ENCODE data around the gene TMPRSS4.
"Not testable (repeated sequence)": the region's sequence is repeated elsewhere in the genome, so short reads cannot be mapped to it uniquely, and the experiment has no call there.

TMPRSS4 gene

DNA sequence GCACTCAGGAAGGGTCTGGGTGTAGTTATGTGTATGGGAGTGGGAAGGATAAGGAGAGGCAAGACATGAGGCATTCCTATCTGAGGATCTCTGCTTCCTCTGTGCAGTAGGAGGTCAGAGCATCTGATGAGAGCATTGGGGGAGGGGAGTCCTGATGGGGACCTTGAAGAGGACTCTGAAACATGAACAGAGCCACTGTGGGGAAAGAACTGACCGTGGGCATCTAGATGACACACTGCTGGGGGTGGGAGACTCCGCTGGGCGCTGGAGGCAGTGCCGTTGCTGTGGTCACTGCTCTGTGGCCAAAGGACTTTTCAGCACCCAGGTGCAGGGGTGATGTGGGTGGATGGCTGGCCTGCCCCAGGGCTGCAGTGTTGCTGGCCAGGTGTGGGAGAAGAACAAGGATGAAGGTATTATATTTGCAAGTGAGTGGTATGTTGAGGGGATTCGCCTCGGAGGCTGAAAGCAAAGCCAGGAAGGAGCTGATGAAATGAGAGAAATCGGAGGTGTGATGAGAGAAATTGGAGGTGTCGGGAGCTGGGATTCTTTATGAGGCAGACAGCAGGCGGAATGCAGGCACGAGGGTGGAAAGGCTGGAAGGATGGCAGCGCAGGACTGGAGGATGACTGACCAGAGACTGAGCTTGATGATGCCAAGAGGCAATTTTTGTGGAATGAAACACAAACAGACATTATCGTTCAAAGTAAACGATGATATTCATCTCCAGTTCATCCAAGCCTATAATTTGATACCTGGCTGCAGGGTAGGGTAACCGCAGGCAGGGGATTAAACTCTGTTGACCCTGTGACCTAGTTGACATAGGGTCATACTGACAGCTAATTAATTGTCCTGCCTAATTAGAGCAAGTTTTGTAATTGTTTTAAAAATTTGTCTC is 19.4 kb upstream of the TMPRSS4 start:
- DNase-seq, result no peak

DNA sequence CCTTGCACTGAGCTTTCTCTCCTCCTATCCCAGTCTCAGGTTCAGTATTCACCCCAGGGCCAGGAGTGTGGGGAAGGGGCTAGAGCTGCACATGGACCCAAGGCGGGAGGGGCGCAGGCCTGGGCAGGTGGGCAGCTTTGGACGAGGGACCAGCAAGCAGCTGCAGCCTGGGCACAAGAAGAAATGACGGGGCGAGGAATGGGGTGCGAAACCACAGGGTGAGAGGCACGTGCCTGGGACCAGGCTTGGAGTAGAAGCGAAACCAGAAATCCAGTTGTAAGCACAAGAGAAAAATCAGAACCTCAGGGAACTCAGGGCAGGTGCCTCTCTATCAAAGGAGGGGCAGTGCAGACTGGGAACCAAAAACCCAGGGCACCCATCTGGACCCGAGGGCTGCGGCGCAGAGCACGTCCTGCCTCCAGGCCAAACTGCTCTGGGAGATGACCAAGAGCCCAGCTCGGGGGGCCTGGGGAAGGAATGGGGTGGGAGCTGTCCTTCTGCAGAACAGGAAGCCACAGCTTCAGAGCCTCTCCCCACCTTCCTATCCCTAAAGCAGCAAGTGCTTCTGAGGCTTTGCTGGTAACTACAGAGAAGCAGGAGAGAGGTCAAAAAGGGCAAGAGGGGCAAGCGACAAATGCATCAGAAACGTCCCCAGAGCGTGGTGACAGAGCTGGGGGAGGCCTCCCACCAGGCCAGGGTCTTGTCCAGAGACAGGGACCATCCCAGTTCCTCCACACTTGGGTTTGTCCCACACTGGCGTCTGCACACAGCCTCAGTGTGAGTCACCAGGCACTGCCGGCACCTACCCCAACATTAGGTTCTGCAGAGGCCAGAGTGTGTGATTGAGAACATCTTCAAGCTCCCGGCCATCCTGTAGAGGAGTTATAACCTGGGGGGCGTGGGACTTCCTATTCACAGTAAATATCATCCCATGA is 18.3 kb upstream of the TMPRSS4 start:
- no peak for DNase-seq

DNA sequence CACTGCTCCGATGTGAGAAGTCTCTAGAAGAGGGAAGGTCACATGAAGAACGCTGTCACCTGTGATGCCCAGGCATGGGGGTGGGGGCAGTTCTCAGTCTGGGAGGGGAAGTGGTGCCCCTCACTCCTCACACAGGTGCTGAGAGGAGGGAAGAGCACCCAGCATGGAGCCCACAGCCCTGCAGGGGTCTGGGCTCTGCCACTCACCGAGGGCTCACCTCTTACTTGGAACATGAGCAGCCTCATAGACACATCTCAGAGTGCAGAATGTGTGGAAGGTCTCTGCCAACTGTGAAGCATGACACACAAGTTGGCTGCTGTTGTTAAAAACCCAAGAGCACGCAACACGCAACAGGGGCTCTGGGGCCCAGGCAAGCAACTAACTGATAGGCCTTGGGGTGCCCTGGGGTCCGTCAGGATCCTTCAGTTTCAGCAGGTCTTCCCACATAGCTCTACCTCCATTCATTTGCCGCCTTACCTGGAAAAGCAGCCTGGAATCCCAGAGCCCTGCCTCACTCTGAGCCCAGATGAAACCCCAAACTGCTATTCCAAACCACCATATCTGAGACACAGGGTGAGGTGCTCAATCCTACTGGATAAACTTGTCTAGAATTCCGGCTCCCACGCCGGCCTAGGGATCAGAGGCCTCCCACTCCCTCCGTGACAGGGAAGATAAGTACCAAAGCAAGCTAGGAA is 17.5 kb upstream of the TMPRSS4 start:
- no peak for DNase-seq

DNA sequence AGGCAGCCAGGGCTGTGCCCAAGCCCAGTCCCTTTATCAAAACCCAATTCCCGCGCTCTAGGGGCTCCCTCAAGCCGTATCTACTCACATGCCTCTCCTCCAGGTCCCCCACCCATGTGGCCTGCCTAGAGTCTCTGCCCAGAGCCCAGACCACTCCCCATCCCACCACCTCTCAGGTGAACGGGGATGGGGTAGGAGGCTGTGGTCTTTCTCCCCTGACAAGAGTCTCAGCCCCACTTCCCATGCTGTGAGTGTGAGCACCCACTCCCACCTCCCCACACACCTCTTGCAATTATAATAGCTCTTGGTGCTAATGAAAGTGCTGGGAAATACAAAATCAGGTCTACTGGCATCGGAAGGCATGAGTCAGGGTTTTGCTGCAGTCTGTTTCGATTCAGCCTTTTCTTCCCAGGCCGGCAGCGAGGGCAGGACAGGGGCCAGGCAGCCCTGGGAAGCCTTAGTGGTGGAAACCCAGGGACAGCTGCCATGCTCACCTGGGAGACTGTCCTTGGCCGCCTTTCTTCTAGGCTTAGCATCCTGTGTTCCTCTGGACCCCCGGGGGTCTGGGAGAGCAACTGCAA is 16.7 kb upstream of the TMPRSS4 start:
- DNase-seq, result no peak

DNA sequence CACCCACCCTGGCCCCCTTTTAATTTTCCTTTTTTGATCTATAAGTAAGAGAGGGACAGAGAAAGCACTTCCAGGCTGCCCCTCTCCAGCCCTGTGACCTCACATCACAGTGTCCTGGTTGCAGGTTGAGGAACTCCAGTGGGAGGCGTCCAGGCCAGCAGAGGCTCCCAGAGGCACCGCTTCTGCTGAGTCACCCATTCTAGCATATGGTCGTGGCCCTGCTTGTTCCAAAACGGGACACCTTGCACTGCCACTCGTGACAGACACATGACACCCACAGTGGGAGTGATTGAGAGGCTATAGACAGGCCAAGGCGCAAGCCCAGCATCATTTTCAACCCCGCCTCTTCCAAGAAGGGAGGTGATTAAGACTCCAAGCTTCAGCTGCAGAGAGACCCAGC is 16.0 kb upstream of the TMPRSS4 start:
- DNase-seq, result no peak

DNA sequence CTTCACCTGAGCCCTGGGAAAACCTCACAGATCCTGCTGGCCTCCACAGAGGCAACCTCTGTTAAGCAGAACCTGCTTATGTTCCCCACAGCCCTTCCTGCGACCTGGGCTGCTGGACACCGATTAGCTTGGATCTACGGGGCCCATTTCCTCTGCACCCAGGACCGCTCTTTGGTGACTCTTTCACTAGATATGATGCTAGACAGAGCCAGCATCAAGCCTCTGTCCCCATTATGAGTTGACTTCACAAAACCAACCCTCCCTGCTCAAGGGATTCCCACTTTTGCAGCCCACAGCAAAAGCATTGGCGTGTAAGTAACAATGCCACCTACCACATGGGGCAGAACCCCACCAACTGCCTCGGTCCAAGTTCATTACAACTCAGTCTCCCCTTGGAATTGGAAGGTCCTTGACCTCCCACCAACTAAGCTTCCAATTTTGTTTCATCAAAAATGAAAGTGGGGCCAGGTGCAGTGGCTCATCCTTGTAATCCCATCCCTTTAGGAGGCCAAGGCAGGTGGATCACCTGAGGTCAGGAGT is 15.2 kb upstream of the TMPRSS4 start:
- no peak for DNase-seq

DNA sequence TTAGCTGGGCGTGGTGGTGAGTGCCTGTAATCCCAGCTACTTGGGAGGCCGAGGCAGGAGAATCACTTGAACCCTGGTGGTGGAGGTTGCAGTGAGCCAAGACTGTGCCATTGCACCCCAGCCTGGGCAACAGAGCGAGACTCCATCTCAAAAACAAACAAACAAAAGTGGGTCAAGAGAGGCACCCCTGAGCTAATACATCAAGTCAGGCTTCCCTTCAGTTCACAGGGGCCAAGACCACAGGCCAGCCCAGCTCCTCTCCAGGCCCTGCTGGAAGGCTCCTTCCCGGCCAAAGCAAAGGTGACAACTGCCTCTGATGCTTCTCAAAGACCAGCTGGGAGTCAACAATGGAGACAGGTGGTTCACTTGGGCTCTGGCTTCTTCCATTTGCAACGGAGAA is 14.7 kb upstream of the TMPRSS4 start:
- not testable (repeated sequence) for DNase-seq

DNA sequence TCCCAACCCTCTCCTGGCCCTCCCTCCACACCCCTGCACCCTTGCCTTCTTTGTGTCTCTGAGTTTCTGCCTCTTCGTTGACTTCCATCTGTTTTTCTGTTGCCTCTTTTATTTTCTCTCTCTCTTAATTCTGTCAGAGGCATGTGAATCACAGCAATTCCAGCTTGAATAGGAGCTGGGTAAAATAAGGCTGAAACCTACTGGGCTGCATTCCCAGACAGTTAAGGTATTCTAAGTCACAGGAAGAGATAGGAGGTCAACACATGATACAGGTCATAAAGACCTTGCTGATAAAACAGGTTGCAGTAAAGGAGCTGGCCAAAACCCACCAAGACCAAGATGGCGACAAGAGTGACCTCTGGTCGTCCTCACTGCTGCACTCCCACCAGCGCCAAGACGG is 14.2 kb upstream of the TMPRSS4 start:
- DNase-seq, result not testable (repeated sequence)

DNA sequence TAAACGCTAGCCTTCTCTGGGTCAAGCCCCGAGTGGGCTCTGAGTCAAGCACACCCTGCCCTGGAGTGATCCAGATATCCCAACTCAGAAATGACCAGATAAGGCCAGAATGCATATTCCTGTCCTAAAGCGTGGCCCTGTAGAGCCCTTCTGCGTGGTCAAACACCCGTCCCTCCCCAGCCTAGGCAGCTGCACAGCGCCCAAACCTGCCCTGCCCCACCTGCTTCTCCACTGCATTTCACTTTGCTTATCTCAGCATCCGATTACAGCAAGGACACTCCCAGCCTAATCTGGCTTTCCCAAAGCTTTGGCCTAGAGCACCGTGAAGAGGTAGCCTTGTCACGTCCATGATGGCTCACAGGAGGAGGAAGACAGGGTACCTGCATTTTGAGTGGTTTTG is 11.9 kb upstream of the TMPRSS4 start:
- no peak for DNase-seq

DNA sequence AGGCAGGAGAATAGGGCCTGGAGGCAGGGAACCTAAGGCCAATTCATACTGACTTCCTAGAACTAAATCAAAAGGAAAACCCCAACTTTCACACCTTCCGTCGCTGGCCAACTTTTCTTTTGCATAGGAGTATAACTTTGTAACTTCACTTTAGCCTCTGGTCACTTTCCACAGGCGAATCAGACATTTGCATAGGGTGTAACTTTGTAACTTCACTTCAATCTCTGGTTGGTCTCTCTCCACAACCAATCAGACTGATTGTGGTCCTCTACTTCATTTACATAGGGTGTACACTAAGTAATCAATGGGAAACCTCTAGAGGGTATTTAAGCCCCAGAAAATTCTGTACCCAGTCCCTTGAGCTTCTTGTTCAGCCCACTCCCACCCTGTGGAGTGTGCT is 11.5 kb upstream of the TMPRSS4 start:
- DNase-seq, result no peak

DNA sequence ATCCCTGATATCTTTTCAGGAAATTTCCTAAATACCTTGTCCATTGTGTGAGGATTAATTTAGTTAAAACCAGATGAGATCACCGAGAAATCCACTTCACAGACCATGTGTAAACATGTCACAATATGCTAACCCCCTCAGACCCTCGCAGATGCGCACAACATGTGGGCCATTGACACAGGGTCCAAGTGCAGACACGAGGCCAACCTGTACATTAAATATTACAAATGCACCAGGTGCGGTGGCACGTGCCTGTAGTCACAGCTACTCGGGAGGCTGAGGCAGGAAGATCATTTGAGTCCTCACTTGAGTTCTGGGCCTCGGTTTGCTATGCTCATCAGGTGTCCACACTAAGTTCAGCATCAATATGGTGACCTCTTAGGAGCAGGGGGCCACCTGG is 9.9 kb upstream of the TMPRSS4 start:
- no peak for DNase-seq

DNA sequence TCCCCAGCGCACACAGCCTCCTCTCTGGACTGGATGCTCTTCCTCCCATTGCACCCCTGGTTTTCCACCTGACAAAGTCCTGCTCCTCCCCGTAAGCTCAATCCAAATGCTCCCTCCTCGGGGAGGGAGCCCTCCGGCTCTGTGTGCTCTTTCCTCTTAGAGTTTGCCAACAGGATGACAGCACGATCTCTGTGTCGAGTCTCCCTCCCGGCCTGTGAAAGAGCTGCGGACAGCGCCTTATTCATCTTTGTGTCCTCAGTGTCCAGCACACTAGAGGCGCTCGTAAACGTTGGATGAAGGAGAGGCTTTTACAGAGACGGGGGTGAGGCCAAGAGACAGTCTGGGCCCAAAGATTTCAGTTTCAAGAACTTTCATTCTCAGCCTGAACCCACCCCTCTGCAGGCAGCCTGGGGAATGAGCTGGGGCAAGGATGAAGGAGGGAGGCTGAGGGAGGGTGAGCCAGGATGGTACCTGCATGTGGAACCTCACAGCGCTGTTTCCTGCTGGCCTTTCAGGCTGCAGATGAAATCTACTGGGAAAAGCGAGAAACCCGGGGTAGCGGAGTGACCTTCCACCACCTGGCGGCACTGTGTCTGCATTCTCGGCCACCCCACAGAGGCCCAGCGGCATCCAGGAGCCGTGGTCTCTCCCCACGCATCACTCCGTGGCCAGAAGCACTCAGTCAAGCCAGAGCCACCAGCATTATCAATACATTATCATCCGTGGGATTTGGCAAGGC is 8.5 kb upstream of the TMPRSS4 start:
- no peak for DNase-seq

DNA sequence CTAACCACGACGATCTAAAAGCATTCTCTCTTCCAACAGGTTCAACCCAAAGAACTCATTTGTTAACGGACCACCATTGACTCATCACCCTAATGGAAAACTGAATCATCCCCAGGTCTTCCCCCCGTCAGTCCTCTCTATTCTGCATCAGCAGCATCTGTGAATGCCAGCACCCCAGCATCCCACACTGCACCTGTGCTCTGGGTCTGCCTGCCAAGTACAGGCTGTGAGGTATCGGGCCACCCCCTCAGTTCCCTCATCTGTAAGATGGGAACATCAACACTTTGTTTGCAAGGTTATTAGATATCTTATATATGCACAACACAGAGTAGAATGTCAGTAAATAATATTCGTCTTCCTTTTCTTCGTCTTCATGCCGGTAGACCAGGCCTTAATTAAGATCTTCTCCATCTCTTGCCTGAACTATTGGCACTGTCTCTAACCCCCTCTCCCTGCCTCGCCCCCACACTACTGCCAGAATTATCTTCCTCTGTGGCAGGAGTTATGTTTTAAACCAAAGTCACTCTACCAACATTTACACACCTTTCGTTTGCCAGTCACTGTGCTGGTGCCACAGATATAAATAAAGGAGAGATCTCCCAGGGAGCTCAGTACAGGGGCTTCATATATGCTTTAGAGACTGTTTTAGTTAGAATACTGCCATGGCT is 7.8 kb upstream of the TMPRSS4 start:
- no peak for DNase-seq

DNA sequence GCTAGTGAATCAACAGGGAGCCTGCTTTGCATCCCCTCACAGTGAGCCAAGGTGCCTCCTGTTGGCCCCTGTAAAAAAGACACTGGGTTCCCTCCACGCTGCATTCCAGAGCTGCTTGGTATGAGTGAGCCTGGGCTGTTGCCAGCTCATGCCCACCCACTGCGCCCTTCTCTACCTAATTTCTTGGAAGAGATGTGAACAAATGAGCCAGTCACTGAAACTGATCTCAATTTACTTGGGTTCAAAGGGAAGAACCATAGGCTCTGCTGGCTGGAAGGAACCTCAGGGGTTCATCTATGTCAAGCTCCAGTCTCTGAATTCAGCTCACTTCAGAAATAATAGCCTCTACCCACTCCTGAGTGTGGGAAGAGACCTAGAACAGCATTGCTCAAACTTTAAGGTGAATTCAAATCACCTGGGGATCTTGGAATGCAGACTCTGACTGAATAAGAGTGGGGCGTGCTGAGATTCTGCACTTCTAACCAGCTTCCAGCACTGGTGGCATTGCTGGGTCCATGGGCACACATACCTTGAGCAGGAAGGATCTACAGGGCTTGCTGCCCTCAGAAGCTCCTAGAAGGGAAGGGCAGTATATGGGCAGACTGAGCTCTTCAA is 5.4 kb upstream of the TMPRSS4 start:
- DNase-seq, result no peak

DNA sequence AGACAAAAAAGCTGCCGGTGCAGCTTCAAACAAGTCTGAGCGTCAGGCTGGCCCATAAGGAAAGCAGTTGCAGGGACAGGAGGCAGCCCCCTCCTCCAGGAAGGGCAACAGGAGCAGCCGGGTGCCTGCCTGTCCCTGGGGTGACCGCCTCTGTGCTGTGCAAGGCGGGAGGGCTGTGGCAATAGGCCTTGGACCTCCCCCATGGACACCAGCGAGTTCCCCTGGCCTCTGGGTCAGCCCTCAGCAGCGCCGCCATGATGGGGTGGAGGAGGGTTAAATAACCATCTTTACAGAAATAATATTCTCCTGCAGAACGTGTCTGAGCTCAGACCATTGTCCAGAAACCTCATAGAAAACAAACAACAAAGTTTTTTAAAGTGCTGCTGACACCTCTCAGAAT is 3.3 kb upstream of the TMPRSS4 start:
- no peak for DNase-seq

DNA sequence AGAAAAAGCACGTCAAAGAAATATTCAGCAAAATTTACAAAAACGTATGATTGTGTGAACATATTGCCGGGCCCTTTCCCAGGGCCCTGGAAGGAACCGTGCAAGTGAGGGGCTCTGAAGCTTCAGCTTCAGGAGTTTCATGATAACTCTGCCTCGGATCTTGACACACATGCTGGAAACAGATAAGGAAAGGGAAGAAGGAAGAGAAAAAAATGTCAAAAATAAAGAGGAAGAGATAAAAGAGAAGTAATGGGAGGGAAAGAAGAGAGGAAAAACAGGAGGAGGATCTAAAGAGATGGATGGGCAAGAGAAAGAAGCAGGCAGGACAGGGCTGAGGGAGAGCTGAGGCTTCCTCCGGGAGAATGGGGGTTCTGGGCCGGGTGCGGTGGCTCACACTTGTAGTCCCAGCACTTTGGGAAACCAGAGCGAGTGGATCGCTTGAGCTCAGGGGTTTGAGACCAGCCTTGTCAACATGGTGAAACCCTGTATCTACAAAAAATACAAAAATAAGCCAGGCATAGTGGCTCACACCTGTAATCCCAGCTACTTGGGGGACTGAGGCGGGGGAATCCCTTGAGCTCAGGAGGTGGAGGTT is 2.7 kb upstream of the TMPRSS4 start:
- no peak for DNase-seq

DNA sequence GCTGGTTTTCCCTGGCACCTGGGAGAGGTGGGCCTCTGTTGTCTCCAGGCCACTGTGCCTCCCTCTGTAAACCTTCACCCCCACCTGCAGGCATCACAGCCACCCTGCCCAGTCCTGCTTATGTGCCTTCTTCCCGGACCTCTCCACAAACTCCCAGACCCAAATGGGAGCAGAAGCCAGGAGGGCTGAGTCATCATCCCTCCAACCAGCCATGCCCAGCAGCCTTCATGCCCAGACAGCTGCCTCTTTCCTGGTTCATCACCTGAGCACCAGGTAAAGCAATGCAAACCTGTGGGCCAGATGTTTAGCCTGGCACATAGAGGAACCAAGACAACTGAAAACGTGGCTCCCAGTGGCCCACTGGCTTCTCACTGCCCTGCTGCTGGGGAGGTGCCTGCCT is 2.1 kb upstream of the TMPRSS4 start:
- DNase-seq, result no peak

DNA sequence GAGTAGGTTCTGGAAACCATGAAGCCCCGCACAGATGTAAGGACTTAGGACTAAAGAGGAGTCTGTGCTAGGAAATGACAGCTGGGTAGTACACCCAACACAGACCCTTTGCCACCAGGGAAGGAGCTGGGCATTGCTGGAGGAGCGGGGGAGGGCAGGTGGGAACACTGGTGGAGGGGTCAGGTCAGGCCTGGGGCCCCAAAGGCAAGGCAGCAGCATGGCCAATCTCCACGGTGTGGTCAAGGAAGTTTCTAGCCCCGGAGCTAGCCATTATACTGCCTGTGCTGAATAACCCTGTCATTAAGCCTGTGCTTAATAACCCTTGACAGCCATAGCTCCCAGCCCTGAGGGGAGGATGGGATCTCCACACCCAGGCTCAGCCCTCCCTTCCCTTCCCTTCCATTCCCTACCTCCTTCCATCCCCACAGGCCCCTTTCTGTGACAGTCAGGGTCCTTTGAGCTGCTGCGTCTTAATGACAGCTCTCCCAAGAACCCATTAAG is 2.1 kb downstream of the TMPRSS4 start:
- DNase-seq, result no peak

DNA sequence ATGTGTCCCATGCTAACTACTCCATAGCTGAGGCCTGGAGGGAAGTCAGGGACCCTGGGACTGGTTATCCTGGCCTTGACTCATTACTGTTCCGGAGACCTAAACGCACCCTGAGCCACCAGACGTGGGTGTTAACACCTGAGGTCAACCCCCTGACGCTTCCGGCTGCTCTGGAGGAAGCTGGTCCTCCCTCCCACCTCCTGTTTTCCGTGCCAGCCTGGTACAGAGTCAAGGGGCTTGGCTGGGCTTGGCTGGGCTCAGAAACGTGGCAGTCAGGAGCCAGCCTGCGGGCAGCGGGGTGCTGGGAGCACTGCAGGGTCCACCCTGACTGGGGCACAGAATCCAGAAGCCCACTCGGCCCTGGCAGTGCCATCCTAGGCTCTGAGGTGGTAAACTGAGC is 2.6 kb downstream of the TMPRSS4 start:
- no peak for DNase-seq

DNA sequence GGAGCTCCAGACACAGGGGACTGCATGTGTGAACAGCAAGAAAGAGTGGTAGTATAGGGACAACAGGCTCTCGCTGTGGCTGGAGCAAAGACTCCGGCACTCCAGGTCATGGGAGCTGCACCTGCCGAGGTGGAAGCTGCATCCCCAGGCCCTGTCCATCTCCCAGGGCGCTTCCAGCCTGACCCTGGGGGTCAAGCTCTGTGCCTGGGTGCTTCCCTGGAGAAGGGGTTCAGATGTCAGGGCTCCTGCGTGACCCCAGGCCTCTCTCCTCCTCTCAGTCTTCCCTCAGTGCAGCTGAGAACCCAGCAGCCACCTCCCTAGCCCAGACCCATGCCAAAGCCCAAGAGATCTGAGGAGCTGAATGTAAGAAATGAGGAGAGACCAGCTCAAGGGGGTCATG is 3.4 kb downstream of the TMPRSS4 start:
- DNase-seq, result no peak

All from fibroblast of skin of abdomen (primary cell).